SU-DHL-6 (cell line): ENCODE results near the gene CADM1.
A peak's percentile ranks its signal among the peaks of the same experiment; 100 is the strongest.

Experiments used
- H2AFZ ChIP-seq: fragments of 200-600 bp; sonication (generic); 2 replicates; pipeline ENCODE4 v1.6.1; 2014; ENCODE audit warnings: low read depth, mild to moderate bottlenecking, moderate library complexity, mixed read lengths, antibody characterized with exemption, low read length; ENCODE audit not compliant: severe bottlenecking
- H3F3A ChIP-seq: fragments of 200-600 bp; shearing (Covaris generic); 2 replicates; pipeline ENCODE4 v1.6.0; 2016; ENCODE audit warnings: antibody characterized with exemption, mild to moderate bottlenecking; ENCODE audit not compliant: insufficient read depth
- H3K27ac ChIP-seq: fragments of 200-600 bp; sonication (generic); 2 replicates; pipeline ENCODE4 v1.5.1; 2016; ENCODE audit warnings: low read depth, mild to moderate bottlenecking, low read length, moderate library complexity, mixed read lengths
- H3K27me3 ChIP-seq: fragments of 200-600 bp; sonication (generic), shearing (Covaris generic); 2 replicates; pipeline ENCODE4 v1.6.0; 2014; ENCODE audit warnings: mild to moderate bottlenecking, low read length
- H3K36me3 ChIP-seq: fragments of 200-600 bp; sonication (generic); 2 replicates; pipeline ENCODE4 v1.6.1; 2014; ENCODE audit warnings: mild to moderate bottlenecking, low read length, mixed read lengths
- H3K4me2 ChIP-seq: fragments of 300-600, 200-600 bp; shearing (Covaris generic), sonication (generic); 2 replicates; pipeline ENCODE4 v1.6.0; 2014; ENCODE audit warnings: low read length, low read depth, mild to moderate bottlenecking; ENCODE audit not compliant: poor library complexity, severe bottlenecking
- H3K4me3 ChIP-seq: fragments of 200-600 bp; sonication (generic); 2 replicates; pipeline ENCODE4 v1.5.1; 2014; ENCODE audit warnings: antibody characterized with exemption, low read length, mild to moderate bottlenecking, mixed read lengths; ENCODE audit not compliant: insufficient read depth, poor library complexity, severe bottlenecking
- H3K79me2 ChIP-seq: fragments of 200-600 bp; sonication (generic); 2 replicates; pipeline ENCODE4 v1.6.1; 2014; ENCODE audit warnings: mild to moderate bottlenecking, low read length, moderate library complexity; ENCODE audit not compliant: insufficient read depth
- H3K9ac ChIP-seq: fragments of 200-600 bp; sonication (generic); 2 replicates; pipeline ENCODE4 v1.7.0; 2014; ENCODE audit warnings: mild to moderate bottlenecking, low read length
- H3K9me2 ChIP-seq: fragments of 200-600 bp; sonication (generic); replicated peaks from 2 replicates; pipeline ENCODE4 v1.6.1; 2014; ENCODE audit warnings: low read length; ENCODE audit not compliant: insufficient read depth
- H3K9me3 ChIP-seq: fragments of 200-600 bp; sonication (generic); 2 replicates; pipeline ENCODE4 v1.6.1; 2014; ENCODE audit warnings: low read length, mixed read lengths; ENCODE audit not compliant: insufficient read depth
- H4K20me1 ChIP-seq: fragments of 200-600 bp; sonication (generic); 2 replicates; pipeline ENCODE4 v1.6.1; 2014; ENCODE audit warnings: low read depth, mild to moderate bottlenecking, antibody characterized with exemption, low read length, moderate library complexity, mixed read lengths
- EZH2phosphoT487 ChIP-seq: fragments of 200-600 bp; sonication (generic), shearing (Covaris generic); conservative IDR thresholded peaks from 2 replicates; pipeline ENCODE4 v1.6.1; 2018; ENCODE audit warnings: mild to moderate bottlenecking, antibody characterized with exemption, low read length, moderate library complexity, mixed read lengths
- TF ChIP-seq, protein P1 (sequence below): fragments of 200-600 bp; sonication (generic); IDR thresholded peaks from one replicate; pipeline ENCODE4 v1.5.1; 2017; ENCODE audit warnings: antibody characterized with exemption, mild to moderate bottlenecking, low read length, moderate library complexity; ENCODE audit not compliant: insufficient read depth, poor library complexity, severe bottlenecking

CADM1 gene

DNA sequence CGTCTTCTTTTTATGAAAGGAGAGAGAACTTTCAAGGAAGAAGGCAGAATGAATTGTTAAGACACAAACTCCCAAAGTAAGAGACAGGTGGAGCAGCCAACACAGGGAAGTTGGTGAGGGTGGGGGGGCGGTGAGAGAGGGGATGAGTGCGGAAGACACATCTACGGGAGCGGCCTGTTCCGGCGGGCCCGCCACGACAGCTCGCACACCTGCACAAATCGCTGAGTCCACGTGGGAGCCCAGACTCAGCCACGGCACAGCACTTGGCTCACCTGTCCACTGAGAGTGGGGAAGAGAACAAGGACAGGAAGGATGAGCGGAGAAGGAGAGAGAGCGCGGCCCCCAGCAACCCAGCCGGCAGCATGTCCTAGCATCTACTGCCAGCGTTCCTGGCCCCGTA lies 331.1 kb downstream of the CADM1 start:
- H3K27me3 ChIP-seq = no peaks in the 10 kb centered on the region
- no peaks in the 10 kb centered on the region for H3K9me2 ChIP-seq
- no peak overlapping the region for H3K9ac ChIP-seq
- TF ChIP-seq, protein P1, sequence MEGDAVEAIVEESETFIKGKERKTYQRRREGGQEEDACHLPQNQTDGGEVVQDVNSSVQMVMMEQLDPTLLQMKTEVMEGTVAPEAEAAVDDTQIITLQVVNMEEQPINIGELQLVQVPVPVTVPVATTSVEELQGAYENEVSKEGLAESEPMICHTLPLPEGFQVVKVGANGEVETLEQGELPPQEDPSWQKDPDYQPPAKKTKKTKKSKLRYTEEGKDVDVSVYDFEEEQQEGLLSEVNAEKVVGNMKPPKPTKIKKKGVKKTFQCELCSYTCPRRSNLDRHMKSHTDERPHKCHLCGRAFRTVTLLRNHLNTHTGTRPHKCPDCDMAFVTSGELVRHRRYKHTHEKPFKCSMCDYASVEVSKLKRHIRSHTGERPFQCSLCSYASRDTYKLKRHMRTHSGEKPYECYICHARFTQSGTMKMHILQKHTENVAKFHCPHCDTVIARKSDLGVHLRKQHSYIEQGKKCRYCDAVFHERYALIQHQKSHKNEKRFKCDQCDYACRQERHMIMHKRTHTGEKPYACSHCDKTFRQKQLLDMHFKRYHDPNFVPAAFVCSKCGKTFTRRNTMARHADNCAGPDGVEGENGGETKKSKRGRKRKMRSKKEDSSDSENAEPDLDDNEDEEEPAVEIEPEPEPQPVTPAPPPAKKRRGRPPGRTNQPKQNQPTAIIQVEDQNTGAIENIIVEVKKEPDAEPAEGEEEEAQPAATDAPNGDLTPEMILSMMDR = no peak
- no peak for TF ChIP-seq EZH2phosphoT487
- no peak overlapping the region for H2AFZ ChIP-seq
- no peaks in the 10 kb centered on the region for H3K79me2 ChIP-seq
- H3K4me3 ChIP-seq = no peak overlapping the region
- no peaks in the 10 kb centered on the region for H3K9me3 ChIP-seq
- H3K4me2 ChIP-seq = no peak overlapping the region
- H4K20me1 ChIP-seq = no peaks in the 10 kb centered on the region
- no peaks in the 10 kb centered on the region for H3K36me3 ChIP-seq
- no peak overlapping the region for H3K27ac ChIP-seq
- H3F3A ChIP-seq = no peaks in the 10 kb centered on the region

DNA sequence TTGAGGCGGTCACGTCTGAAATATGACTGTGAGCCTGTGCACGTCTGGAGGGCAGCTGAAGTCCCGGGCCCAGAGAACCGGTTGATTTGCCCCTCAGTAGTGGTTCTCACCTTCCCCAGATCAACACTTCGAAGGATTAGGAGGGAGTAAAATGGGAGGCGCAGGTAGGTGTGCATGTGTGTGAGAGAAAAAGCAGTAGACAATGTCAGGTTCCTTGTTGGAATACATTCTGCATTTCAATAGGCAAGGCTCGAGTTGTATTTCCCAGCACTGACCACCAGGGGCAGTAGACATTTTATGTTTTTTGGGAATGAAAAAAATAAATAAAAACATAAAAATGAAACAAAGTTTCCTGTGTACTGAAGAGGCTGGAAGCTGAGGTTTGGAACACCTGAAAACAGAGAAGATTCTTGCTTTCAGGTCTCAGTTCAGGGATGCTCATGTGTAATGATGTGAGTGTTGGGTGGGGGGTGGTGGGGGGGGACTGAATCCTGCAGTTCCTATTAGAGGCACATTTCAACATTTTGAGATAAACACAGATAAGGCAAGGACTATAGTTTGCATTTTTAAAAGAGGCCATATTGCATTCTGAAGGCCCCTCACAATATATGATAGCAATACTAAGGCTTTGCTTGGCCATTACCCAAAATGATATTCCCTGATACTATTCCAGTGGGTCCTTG lies 333.9 kb downstream of the CADM1 start:
- TF ChIP-seq EZH2phosphoT487 = no peak
- TF ChIP-seq, protein P1 = peak; percentile 74
- Histone ChIP-seq H3F3A (no peaks in the 10 kb centered on the region), H3K4me3 (no peak overlapping the region), H3K4me2 (peak overlapping the region; percentile 11), H3K79me2 (no peaks in the 10 kb centered on the region), H3K9me2 (no peaks in the 10 kb centered on the region), H3K9ac (no peak overlapping the region), H3K27ac (no peak overlapping the region), H3K36me3 (no peaks in the 10 kb centered on the region), H3K27me3 (no peaks in the 10 kb centered on the region), H2AFZ (no peak overlapping the region), H4K20me1 (no peaks in the 10 kb centered on the region), H3K9me3 (no peaks in the 10 kb centered on the region)

DNA sequence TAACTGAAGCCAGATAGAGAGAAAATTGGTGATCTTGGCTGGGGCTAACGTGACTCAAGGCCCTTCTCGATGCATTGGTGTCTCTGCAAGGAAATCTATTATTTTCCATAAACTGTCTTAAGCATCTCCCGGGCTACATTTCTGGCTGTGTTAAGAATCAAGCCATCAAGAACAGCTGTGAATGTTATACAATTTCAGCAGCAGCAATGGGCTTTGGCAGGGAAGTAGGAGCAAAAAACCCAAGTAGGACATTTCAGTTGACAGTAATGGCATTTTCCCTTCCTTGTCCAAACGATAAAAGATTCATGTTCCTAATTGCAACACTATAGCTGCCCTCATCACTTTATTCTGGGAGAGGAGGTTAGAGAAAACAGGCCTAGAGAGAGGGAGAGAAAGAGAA lies 335.0 kb downstream of the CADM1 start:
- no peak overlapping the region for H2AFZ ChIP-seq
- no peaks in the 10 kb centered on the region for H3K79me2 ChIP-seq
- H3K9ac ChIP-seq = no peak overlapping the region
- H3K36me3 ChIP-seq = no peaks in the 10 kb centered on the region
- H3K9me2 ChIP-seq = no peaks in the 10 kb centered on the region
- H3K4me2 ChIP-seq = no peak overlapping the region
- H3K9me3 ChIP-seq = no peaks in the 10 kb centered on the region
- no peaks in the 10 kb centered on the region for H3K27me3 ChIP-seq
- H4K20me1 ChIP-seq = no peaks in the 10 kb centered on the region
- H3K27ac ChIP-seq = no peak overlapping the region
- H3F3A ChIP-seq = no peaks in the 10 kb centered on the region
- no peak overlapping the region for H3K4me3 ChIP-seq
- TF ChIP-seq, protein P1 = no peak
- TF ChIP-seq EZH2phosphoT487 = no peak
